Erythroblast (primary cell): ENCODE results near the gene MYO3A.

Experiments
- GATA1 ChIP-seq: IDR thresholded peaks from 2 replicates; pipeline ENCODE4 v1.6.1; 2011; ENCODE audit warnings: low read depth, mild to moderate bottlenecking, control low read depth, low read length, moderate library complexity
- POLR2A ChIP-seq: IDR thresholded peaks from 2 replicates; pipeline ENCODE4 v1.6.1; 2011; ENCODE audit warnings: mild to moderate bottlenecking, low read length

DNA sequence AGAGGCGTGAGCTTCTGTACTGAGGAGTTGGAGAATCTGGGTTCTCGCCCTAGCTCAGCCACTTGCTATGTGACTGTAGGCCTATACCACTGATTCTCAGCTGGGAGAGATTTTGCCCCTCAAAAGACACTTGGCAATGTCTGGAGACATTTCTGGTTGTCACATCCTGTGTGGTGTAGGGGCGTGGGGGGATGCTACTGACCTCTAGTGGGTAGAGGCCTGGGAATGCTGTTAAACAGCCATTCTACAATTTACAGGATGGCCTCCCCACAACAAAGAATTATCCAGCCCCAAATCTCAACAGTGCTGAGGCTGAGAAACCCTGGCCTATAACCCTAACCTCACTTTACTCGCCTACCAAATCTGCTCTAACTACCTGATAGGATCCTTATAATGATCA is 223.7 kb downstream of the MYO3A start:
- no peak for TF ChIP-seq POLR2A
- TF ChIP-seq GATA1 = no peak
